Stomach (tissue), 9 donors: Measurements from ENCODE around the gene ITPKC. TPM values are rescaled to one million over a fixed set of nuclear protein-coding genes. Genes with fewer than 3 reads are reported as not detected.

ENCODE experiments used
- DNase-seq, 2 donors: peaks; one replicate each; pipeline versions ENCODE4 v3.0.0 to v3.0.0-alpha.2; 2013 to 2019
- H3K27ac ChIP-seq, 5 donors: fragments of 200-600 bp in 4 of 5; sonication (generic) in 4 of 5; one replicate each; pipeline ENCODE4 v1.5.1; 2013 to 2019; ENCODE audit warnings: mild to moderate bottlenecking in 1 of 5, moderate library complexity in 1 of 5
- H3K27me3 ChIP-seq, 3 donors: fragments of 200-600 bp; sonication (generic); one replicate each; pipeline ENCODE4 v1.5.1; 2017 to 2019; ENCODE audit warnings: mixed run types in 1 of 3
- H3K36me3 ChIP-seq, 4 donors: fragments of 200-600 bp; sonication (generic); 1 replicate in 3 of 4; 2 replicates in 1 of 4; pipeline ENCODE4 v1.5.1; 2016 to 2019
- H3K4me1 ChIP-seq, 4 donors: fragments of 200-600 bp; sonication (generic); one replicate each; pipeline ENCODE4 v1.5.1; 2016 to 2019
- H3K4me3 ChIP-seq, 4 donors: fragments of 200-600 bp; sonication (generic) in 3 of 4; one replicate each; pipeline ENCODE4 v1.5.1; 2016 to 2019; ENCODE audit warnings: mild to moderate bottlenecking in 1 of 4
- H3K9me3 ChIP-seq, 4 donors: fragments of 200-600 bp; sonication (generic); one replicate each; pipeline ENCODE4 v1.5.1; 2016 to 2019
- EP300 ChIP-seq: sonication (generic); formaldehyde crosslinking; IDR thresholded peaks from one replicate; pipeline ENCODE4 v1.6.1; 2017; ENCODE audit warnings: antibody characterized with exemption
- POLR2A ChIP-seq, 4 donors: fragments of 450-650 bp; IDR thresholded peaks; one replicate each; pipeline ENCODE4 v1.6.1; 2016; ENCODE audit warnings: antibody characterized with exemption in 4 of 4, control low read depth in 2 of 4, mild to moderate bottlenecking in 1 of 4, moderate library complexity in 1 of 4
- POLR2AphosphoS5 ChIP-seq, 3 donors: sonication (generic); formaldehyde crosslinking; IDR thresholded peaks; one replicate each; pipeline ENCODE4 v1.6.1; 2016; ENCODE audit warnings: antibody characterized with exemption in 3 of 3
- WGBS, 5 donors: extraction: QIAGEN DNeasy Blood & Tissue Kit in 3 of 5; methylation state at CpG; one replicate each; pipeline versions ENCODE4 v1.1.5 to v1.1.7; 2013 to 2018; 5-methylcytosine and 5-hydroxymethylcytosine counted together
- intact Hi-C: fragments of 100-400 bp; cut with DNase I; formaldehyde crosslinking; loops from one replicate; pipeline ENCODE4 v1.15.1; 2023; ENCODE audit warnings: low total_unique reads
- polyA plus RNA-seq, 3 donors: library from polyadenylated mRNA; stranded (reverse); fragments of 200-250 nt; gene quantifications; one replicate each; pipeline ENCODE4 v1.2.3, GENCODE V29; 2013
- total RNA-seq, 5 donors: library from RNA; depleted of rRNA; stranded (reverse); fragments of >200 nt; gene quantifications; one replicate each; pipeline versions ENCODE4 v1.1.0 to v1.2.3, GENCODE V29; 2014 to 2016
- TF ChIP-seq, protein P1 (sequence below), 7 experiments: fragments of 450-650 bp in 4 of 7; fragments of 200-600 bp in 3 of 7; sonication (generic) in 3 of 7; IDR thresholded peaks; one replicate each; pipeline ENCODE4 v1.5.1; 2016 to 2019; ENCODE audit warnings: antibody characterized with exemption in 7 of 7, control low read depth in 2 of 7, mild to moderate bottlenecking in 1 of 7
- donor health status: healthy with polysubstance abuse.
- donor health status: Bipolar disorder and iron deficiency.
- donor health status: healthy.

Gene ITPKC
- total and polyA plus RNA-seq, 8 donors: 17.8 to 84.0 (median 26.9) TPM

DNA sequence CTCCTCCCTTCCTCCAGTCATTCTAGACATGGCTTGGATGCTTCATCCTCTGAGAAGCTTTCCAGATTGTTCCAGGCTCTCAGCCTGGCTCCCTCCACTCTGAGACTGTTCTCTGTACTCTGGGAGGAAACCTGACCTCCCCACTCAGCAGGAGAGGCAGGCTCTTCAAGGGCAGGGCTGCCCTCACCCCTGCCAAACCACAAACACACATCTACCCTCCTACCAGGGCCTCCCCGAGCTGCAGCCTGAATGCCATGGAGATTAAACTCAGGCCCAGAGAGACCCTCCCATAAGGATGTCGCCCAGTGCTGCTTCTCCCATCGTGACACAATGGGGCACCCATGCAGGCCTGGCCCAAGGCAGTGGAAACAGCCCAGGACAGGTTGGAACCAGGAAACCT is 42.6 kb upstream of the ITPKC start:
- WGBS, 5 donors: 45 to 60% (median 54%) methylated on average over 3 of the region's 3 CpGs
- TF ChIP-seq, protein P1, sequence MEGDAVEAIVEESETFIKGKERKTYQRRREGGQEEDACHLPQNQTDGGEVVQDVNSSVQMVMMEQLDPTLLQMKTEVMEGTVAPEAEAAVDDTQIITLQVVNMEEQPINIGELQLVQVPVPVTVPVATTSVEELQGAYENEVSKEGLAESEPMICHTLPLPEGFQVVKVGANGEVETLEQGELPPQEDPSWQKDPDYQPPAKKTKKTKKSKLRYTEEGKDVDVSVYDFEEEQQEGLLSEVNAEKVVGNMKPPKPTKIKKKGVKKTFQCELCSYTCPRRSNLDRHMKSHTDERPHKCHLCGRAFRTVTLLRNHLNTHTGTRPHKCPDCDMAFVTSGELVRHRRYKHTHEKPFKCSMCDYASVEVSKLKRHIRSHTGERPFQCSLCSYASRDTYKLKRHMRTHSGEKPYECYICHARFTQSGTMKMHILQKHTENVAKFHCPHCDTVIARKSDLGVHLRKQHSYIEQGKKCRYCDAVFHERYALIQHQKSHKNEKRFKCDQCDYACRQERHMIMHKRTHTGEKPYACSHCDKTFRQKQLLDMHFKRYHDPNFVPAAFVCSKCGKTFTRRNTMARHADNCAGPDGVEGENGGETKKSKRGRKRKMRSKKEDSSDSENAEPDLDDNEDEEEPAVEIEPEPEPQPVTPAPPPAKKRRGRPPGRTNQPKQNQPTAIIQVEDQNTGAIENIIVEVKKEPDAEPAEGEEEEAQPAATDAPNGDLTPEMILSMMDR (IDR thresholded peaks at IDR 0.05): no peak
- no peak for TF ChIP-seq POLR2AphosphoS5 (IDR thresholded peaks at IDR 0.05)
- no peak for TF ChIP-seq EP300
- TF ChIP-seq POLR2A (IDR thresholded peaks at IDR 0.05): no peak
- Histone ChIP-seq H3K36me3 (peaks cover 79 to 100% (median 98%) of the 10 kb centered on the region in 4 donors), H3K4me3 (no peak overlapping the region), H3K27ac (no peak overlapping the region), H3K27me3 (no peaks in the 10 kb centered on the region), H3K4me1 (no peaks in the 10 kb centered on the region), H3K9me3 (no peaks in the 10 kb centered on the region)
- no peak for DNase-seq
- intact Hi-C loops: no loop called here

DNA sequence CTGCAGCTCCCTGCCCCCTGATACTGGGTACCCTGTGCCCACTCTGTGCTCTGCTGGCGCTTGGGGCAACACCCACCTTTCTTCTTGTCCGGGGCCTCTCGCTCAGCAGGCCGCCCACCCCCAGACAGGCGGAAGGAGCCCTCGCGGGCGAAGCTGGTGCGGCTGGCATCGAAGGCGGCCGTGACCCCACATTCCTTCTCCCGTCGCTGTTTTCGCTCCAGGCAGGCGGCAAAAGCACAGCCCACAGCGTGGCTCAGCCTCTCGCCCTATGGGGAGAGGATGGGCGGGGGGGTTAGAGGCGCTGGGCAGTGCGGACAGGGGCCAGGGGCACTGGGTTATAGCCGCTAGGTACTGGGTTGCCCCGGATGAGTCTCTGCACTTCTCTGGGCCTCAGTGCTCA is 39.8 kb upstream of the ITPKC start:
- no peaks in the 10 kb centered on the region for H3K4me1 ChIP-seq
- intact Hi-C loops: no loop called here
- peaks cover 64 to 100% (median 98%) of the 10 kb centered on the region in 4 donors for H3K36me3 ChIP-seq
- no peak overlapping the region for H3K4me3 ChIP-seq
- 94 to 96% (median 95%) methylated on average over 15 to 23 of the region's 23 CpGs for WGBS, 5 donors
- TF ChIP-seq POLR2A (IDR thresholded peaks at IDR 0.05) (no peak), EP300 (no peak), POLR2AphosphoS5 (IDR thresholded peaks at IDR 0.05) (no peak)
- TF ChIP-seq, protein P1 (IDR thresholded peaks at IDR 0.05): no peak
- H3K27me3 ChIP-seq: no peaks in the 10 kb centered on the region
- H3K9me3 ChIP-seq: no peaks in the 10 kb centered on the region
- H3K27ac ChIP-seq: no peak overlapping the region
- DNase-seq: no peak

DNA sequence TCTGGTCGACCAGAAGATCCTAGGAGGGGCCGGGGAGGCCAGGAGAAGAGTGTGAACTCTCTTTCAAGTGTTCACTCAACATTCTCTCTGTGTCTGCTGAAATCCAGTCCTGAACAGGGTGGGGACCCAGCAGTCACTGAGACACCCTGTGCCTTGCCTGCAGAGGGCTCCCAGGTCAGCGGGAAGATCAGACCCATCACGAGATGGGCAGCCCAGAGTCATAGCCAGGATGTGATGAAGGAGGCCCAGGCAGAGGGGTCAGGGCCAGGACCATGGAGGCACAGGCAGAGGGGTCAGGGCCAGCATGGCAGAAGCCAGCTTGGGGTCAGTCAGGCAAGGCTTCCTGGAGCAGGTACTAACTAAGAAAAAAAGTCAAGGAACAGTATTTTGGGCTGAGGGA is 35.9 kb upstream of the ITPKC start:
- WGBS, 5 donors: 71 to 93% (median 87%) methylated on average over 4 of the region's 4 CpGs
- H3K9me3 ChIP-seq: no peaks in the 10 kb centered on the region
- H3K36me3 ChIP-seq: peaks cover 62 to 100% (median 99%) of the 10 kb centered on the region in 4 donors
- TF ChIP-seq POLR2A (IDR thresholded peaks at IDR 0.05): no peak
- TF ChIP-seq EP300: no peak
- TF ChIP-seq POLR2AphosphoS5 (IDR thresholded peaks at IDR 0.05): no peak
- TF ChIP-seq, protein P1 (IDR thresholded peaks at IDR 0.05): no peak
- H3K4me1 ChIP-seq: peaks cover 0 to 4% (median 0%) of the 10 kb centered on the region in 4 donors
- H3K4me3 ChIP-seq: no peak overlapping the region
- intact Hi-C loops: no loop called here
- no peaks in the 10 kb centered on the region for H3K27me3 ChIP-seq
- no peak for DNase-seq
- no peak overlapping the region for H3K27ac ChIP-seq

DNA sequence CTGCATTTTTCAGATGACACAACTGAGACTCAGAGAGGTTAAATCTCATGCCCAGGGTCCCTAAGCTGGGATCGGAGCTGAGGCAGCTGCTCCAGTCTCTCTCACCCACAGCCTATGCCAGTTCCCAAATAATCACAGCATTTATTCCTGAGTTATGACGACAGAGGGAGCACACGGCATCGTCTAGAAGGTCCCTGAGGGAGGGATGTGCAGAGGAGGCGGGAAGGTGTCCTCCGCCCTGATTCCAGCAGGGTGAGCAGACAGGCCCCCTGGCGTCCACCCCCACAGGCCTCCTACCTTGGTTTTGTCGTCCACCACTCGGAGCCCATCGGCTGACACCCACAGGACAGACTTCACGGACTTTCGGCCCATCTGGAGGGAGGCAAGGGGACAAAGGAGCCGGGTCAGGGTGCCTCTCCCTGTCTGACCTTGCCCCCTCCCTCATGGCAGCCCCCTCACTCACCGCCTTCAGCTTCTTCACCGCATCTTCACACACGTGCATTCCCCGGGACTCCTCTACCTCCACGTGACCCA is 34.4 kb upstream of the ITPKC start:
- Histone ChIP-seq H3K27me3 (no peaks in the 10 kb centered on the region), H3K9me3 (no peaks in the 10 kb centered on the region), H3K4me3 (no peak overlapping the region), H3K4me1 (peaks cover under 1 to 12% (median 5%) of the 10 kb centered on the region in 4 donors), H3K27ac (no peak overlapping the region), H3K36me3 (peaks cover 54 to 95% (median 94%) of the 10 kb centered on the region in 4 donors)
- TF ChIP-seq, protein P1 (IDR thresholded peaks at IDR 0.05): no peak
- TF ChIP-seq EP300: no peak
- TF ChIP-seq POLR2A (IDR thresholded peaks at IDR 0.05): no peak
- no peak for TF ChIP-seq POLR2AphosphoS5 (IDR thresholded peaks at IDR 0.05)
- intact Hi-C loops: no loop called here
- no peak for DNase-seq
- WGBS, 5 donors: 92 to 97% (median 95%) methylated on average over 14 to 18 of the region's 18 CpGs
